Gastroesophageal sphincter (tissue), 4 donors: ENCODE data around the gene TCAF1. TPM values are rescaled to one million over a fixed set of nuclear protein-coding genes. Genes with fewer than 3 reads are reported as not detected.
"Not testable (repeated sequence)": the region's sequence is repeated elsewhere in the genome, so short reads cannot be mapped to it uniquely, and the experiment has no call there.

Experiments used
- ATAC-seq: fragments of 150-250 bp; one replicate; pipeline ENCODE4 v1.9.1; 2016; ENCODE audit warnings: mild to moderate bottlenecking, moderate library complexity
- H3K27ac ChIP-seq, 4 donors: fragments of 200-600 bp; sonication (generic) in 3 of 4; 1 replicate in 3 of 4; 2 replicates in 1 of 4; pipeline ENCODE4 v1.5.1; 2016 to 2019
- H3K27me3 ChIP-seq: fragments of 200-600 bp; sonication (generic); one replicate; pipeline ENCODE4 v1.5.1; 2019
- H3K36me3 ChIP-seq, 2 donors: fragments of 200-600 bp; sonication (generic); one replicate each; pipeline ENCODE4 v1.5.1; 2019; ENCODE audit warnings: control low read depth in 1 of 2
- H3K4me1 ChIP-seq, 3 donors: fragments of 200-600 bp; sonication (generic); 1 replicate in 2 of 3; 2 replicates in 1 of 3; pipeline ENCODE4 v1.5.1; 2016 to 2019; ENCODE audit warnings: control low read depth in 2 of 3
- H3K4me3 ChIP-seq, 2 donors: fragments of 200-600 bp; sonication (generic); one replicate each; pipeline ENCODE4 v1.5.1; 2019; ENCODE audit warnings: mild to moderate bottlenecking in 1 of 2, moderate library complexity in 1 of 2
- H3K9me3 ChIP-seq, 3 donors: fragments of 200-600 bp; sonication (generic); one replicate each; pipeline ENCODE4 v1.5.1; 2017 to 2019; ENCODE audit warnings: control low read depth in 2 of 3
- CTCF ChIP-seq, 4 experiments: fragments of 200-600 bp in 2 of 4; fragments of 450-650 bp in 2 of 4; sonication (generic) in 1 of 4; IDR thresholded peaks; one replicate each; pipeline ENCODE4 v1.5.1; 2017 to 2019; ENCODE audit warnings: antibody characterized with exemption in 4 of 4, mild to moderate bottlenecking in 2 of 4, moderate library complexity in 2 of 4
- WGBS, 2 donors: methylation state at CpG; one replicate each; pipeline ENCODE4 v1.1.5; 2018; ENCODE audit warnings: low coverage in 1 of 2; 5-methylcytosine and 5-hydroxymethylcytosine counted together
- total RNA-seq, 4 donors: library from RNA; depleted of rRNA; stranded (reverse); fragments of >200 nt; gene quantifications; one replicate each; pipeline ENCODE4 v1.1.0, GENCODE V29; 2016

TCAF1 gene
- total RNA-seq, 4 donors from 2014 or later = 34.7 to 66.7 (median 57.7) TPM

- not testable (repeated sequence) for H3K4me1 ChIP-seq, H3K9me3 ChIP-seq, H3K36me3 ChIP-seq, H3K27me3 ChIP-seq
- peak in 2 of 4 experiments; percentile 55 to 57 for TF ChIP-seq CTCF (IDR thresholded peaks at IDR 0.05)
- WGBS, 2 donors = no CpG with 5 or more reads among the region's 24 CpGs
- peak; percentile 84 for ATAC-seq
- H3K4me3 ChIP-seq = peak overlapping the region; percentile 30 to 40
- H3K27ac ChIP-seq = peak overlapping the region in 2 of 4 donors; percentile 62 to 66
Measured at GRCh38 chr7:143837223-143837622, 64.8 kb downstream of the TCAF1 start.

GRCh38 chr7:143836622-143837021 lies 65.4 kb downstream of the TCAF1 start:
- H3K9me3 ChIP-seq, H3K36me3 ChIP-seq, H3K27me3 ChIP-seq, H3K4me1 ChIP-seq: not testable (repeated sequence)
- no CpG with 5 or more reads among the region's 38 CpGs for WGBS, 2 donors
- Histone ChIP-seq H3K4me3 (peak overlapping the region; percentile 26 to 47), H3K27ac (peak overlapping the region in 3 of 4 donors; percentile 61 to 73 (median 71))
- peak; percentile 96 for ATAC-seq

DNA sequence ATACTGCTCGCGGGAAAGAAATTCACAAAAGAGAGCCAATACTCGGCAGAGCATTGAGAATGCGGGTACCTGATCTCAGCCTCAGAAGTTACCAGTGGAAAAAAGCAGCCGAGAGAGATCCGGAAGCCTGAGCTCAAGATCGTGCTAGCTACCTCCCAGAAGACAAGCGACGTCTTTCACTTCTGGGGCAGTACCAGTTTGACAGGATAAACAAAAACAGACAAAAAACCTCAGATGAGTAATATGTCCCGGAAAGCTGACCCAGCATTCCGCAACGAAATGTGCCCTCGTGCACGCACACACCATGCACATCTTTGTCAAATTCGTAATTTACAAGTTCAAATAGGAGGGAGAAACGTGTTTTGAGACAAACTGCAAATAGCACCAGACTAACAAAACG lies 65.9 kb downstream of the TCAF1 start:
- not testable (repeated sequence) for H3K4me1 ChIP-seq, H3K27ac ChIP-seq, H3K36me3 ChIP-seq, H3K27me3 ChIP-seq, H3K9me3 ChIP-seq
- ATAC-seq = peak; percentile 5
- no CpG with 5 or more reads among the region's 17 CpGs for WGBS, 2 donors
- H3K4me3 ChIP-seq = peak overlapping the region in 1 of 2 donors; percentile 47

- H3K9me3 ChIP-seq, H3K36me3 ChIP-seq, H3K27me3 ChIP-seq, H3K4me1 ChIP-seq, ATAC-seq, H3K27ac ChIP-seq, H3K4me3 ChIP-seq: not testable (repeated sequence)
- WGBS, 2 donors = no CpG with 5 or more reads among the region's 5 CpGs
Measured at GRCh38 chr7:143826578-143826977, 75.4 kb downstream of the TCAF1 start.

- no CpG with 5 or more reads among the region's 7 CpGs for WGBS, 2 donors
- not testable (repeated sequence) for ATAC-seq, H3K9me3 ChIP-seq
Measured at GRCh38 chr7:143824295-143825135, 77.5 kb downstream of the TCAF1 start.

DNA sequence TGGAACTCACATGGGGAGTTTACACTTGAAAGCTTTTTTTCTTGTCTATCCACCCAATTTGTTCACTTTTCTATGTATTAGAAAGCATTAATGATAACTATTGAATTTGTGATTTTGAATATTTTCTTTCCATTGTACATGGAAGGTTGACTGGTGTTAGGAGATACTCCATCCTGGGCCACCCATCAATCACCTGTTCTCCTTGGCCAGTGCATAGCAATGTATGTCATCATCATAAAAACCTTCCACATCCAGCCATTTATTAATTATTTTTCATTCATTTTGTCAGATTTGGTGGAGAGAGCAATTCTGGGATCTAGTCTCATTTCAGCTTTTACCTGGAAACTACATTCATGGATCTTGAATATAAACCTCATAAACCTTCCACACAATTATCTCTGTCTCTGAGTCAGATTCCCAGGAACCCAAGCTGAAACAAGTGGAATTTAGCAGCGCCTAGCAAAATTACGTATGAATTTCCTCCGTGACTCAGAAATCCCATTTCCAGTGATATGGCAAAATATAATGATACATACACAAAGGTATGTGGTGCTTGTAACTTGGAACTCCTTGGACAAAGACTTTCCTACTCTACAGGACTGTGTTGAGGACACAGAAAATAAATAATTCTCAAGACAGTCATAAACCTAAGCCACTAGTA lies 78.2 kb downstream of the TCAF1 start:
- H3K4me3 ChIP-seq, H3K27ac ChIP-seq, H3K9me3 ChIP-seq, H3K36me3 ChIP-seq, ATAC-seq, H3K4me1 ChIP-seq, H3K27me3 ChIP-seq: not testable (repeated sequence)
- no CpG with 5 or more reads among the region's 3 CpGs for WGBS, 2 donors

More at GRCh38 chr7:143824295-143825135, 77.5 kb downstream of the TCAF1 start:
- not testable (repeated sequence) for H3K4me3 ChIP-seq, H3K36me3 ChIP-seq, H3K27me3 ChIP-seq, H3K4me1 ChIP-seq, H3K27ac ChIP-seq

GRCh38 chr7:143821392-143822277 lies 80.3 kb downstream of the TCAF1 start:
- not testable (repeated sequence) for H3K27ac ChIP-seq, H3K36me3 ChIP-seq, H3K9me3 ChIP-seq, H3K4me3 ChIP-seq, H3K27me3 ChIP-seq, ATAC-seq, H3K4me1 ChIP-seq
- WGBS, 2 donors = no CpG with 5 or more reads among the region's 12 CpGs

- H3K4me1 ChIP-seq, H3K27me3 ChIP-seq, H3K4me3 ChIP-seq, H3K27ac ChIP-seq, H3K9me3 ChIP-seq, H3K36me3 ChIP-seq: not testable (repeated sequence)
- no CpG with 5 or more reads among the region's 7 CpGs for WGBS, 2 donors
- ATAC-seq = peak; percentile 61
Measured at GRCh38 chr7:143817873-143818272, 84.1 kb downstream of the TCAF1 start.

DNA sequence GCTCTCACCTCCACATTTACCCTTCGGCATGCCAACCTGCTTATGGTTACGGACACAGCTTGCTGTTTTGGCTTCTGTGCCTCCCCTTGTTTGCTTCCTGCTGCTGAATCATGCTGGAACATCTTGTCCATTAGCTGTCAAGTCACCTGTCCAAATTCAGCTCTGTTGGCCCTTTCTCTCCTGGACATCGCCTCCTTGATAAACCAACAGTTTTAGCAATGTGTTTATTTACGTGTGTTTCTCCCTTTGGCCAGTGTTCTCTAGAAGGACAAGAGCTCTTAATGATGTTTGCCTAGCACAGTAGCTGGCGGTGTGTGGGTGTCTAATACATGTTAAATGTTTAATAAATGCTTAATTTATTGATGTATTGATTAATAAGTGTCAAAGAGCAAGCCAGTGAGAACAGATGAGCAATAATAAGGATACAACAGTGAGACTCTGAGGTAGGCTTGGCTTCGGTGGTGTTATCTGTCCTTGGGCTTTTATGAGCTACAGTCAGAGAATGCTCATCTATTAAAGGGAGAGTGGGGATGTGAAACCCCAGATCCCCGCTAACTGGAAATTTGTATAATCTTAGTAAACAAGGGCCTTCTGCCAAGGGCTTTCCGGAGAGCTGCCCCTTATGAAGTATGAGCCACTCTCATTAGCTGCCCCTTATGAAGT lies 85.4 kb downstream of the TCAF1 start:
- H3K27me3 ChIP-seq, H3K9me3 ChIP-seq, H3K27ac ChIP-seq, ATAC-seq, H3K36me3 ChIP-seq, H3K4me1 ChIP-seq, H3K4me3 ChIP-seq: not testable (repeated sequence)
- WGBS, 2 donors = no CpG with 5 or more reads among the region's 8 CpGs

- not testable (repeated sequence) for H3K4me3 ChIP-seq, H3K27me3 ChIP-seq, H3K36me3 ChIP-seq, ATAC-seq, H3K4me1 ChIP-seq, H3K27ac ChIP-seq, H3K9me3 ChIP-seq
- no CpG with 5 or more reads among the region's 6 CpGs for WGBS, 2 donors
Measured at GRCh38 chr7:143810639-143811038, 91.3 kb downstream of the TCAF1 start.

- H3K4me1 ChIP-seq, H3K27me3 ChIP-seq, H3K27ac ChIP-seq, H3K36me3 ChIP-seq, H3K4me3 ChIP-seq, H3K9me3 ChIP-seq: not testable (repeated sequence)
- ATAC-seq = peak; percentile 93
- no CpG with 5 or more reads among the region's 5 CpGs for WGBS, 2 donors
Measured at GRCh38 chr7:143806664-143807071, 95.3 kb downstream of the TCAF1 start.
